AG08395 (cell line): ENCODE results near the gene SPOCK1.

Source experiments
- DNase-seq: peaks from one replicate; pipeline ENCODE4 v3.0.0; 2012; ENCODE audit warnings: mixed read lengths, low spot score

The SPOCK1 gene

DNA sequence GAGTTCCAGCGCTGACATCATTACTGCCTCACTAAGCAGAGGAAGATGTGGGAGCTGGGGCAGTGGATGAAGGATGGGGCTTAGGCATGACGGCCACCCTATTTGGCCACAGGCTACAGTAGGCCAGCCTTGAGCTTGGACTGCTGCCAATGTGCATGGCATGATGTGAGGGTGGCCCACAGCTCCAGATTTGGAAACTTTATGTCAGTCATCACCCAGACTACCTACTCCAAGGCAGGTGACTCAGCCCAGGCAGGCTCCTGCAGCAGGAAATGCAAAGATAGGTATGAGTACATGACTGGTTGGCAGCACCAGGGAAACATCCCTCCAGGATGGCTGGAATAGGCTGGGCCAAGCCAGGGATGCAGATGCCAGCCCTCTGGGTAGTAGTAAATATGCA is 303.6 kb downstream of the SPOCK1 start:
- DNase-seq = no peak

DNA sequence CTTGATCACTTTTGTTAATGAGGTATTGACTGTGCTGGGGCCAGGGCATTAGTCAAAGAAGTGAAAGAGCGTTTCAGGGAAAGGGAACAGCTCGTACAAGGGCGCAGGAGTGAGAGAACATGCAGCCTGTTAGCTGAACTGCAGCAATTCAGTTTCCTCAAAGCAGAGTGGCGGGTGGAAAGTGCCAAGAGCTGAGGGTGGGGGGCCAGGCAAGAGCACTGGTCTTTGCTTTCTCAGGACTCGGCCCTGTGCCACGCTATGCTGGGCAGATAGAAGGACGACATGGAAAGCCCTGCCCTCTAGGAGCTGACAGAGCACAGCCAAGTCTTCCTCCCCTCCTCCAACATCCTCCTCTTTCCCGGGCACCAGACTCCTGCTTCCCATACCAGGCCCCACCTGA is 304.8 kb downstream of the SPOCK1 start:
- DNase-seq = no peak

DNA sequence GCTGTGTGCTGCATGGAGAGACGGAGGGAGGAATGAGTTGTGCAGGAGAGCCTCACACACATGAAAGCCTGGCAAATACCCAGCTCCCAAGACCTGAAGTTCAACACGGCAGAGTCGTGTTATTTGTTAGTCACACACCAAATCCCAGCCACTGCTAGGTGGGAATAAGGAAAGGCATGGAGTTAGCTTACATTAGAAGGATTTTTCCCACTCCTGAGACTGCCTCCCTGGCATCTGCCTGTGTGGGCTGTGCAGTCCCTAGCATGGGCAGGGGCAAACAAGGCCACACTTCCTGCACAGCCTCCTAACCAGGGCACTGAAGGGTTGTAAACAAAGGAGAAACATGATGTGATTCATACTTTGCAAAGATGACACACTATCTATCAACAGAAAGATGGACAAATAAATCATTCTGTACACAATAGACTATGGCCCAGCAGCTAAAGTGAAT is 306.8 kb downstream of the SPOCK1 start:
- peak; percentile 11 for DNase-seq

DNA sequence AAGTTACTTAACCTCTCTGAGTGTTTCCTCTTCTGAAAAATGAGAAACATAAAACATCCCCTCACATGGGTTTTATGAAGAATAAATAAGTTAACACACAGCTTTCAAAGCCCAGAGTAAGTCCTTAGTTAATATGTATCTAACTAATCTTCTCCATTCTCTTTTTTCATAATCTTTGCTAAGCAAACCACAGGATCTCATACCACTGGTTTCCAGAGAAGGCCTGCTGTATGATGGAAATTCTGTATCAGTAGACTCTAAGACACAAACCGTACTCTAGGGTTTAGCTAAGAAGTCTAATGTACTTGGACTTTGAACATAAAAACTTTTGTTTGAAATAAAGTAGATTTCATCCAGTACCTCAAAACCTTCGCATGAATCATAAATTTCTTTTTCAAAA is 307.9 kb downstream of the SPOCK1 start:
- peak; percentile 24 for DNase-seq

DNA sequence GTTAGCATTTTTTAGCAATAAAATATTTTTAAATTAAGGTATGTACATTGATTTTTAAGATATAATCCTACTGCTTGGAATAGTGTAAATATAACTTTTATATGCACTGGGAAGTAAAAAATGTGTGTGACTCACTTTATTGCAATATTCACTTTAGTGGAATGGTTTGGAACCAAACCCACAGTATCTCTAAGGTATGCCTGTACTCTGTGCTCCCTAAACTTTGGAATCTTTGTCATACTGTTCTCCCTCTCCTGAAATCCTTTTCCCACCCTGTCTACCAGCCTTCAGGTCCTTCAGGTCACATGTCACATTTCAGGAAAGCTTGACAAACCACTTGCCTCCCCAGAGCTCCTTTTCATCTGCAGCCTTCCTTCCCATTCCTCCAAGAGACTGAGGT is 308.7 kb downstream of the SPOCK1 start:
- peak; percentile 44 for DNase-seq

DNA sequence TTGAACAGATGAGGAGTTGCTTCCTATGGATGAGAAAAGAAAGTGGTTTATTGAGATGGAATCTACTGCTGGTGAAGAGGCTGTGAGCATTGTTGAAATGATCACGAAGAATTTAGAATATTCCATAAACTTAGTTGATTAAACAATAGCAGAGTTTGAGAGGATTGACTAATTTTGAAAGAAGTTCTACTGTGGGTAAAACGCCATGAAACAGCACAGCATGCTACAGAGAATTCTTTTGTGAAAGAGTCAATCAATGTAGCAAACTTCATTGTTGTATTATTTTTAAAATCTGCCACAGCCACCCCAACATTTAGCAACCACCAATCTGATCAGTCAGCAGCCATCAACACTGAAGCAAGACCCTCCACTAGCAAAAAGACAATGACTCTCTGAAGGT is 309.1 kb downstream of the SPOCK1 start:
- DNase-seq = no peak

DNA sequence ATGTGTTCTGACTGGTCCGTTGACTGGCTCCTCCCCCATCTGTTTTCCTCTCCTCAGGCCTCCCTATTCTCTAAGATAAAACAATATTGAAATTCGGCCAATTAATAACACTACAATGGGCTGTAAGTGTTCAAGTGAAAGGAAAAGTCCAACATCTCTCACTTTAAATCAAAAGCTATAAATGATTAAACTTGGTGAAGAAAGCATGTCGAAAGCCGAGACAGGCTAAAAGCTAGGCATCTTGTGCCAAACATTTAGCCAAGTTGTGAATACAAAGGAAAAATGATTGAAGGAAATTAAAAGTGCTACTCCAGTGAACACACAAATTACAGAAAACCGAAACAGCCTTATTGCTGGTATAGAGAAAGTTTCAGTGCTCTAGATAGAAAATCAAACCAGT is 310.6 kb downstream of the SPOCK1 start:
- no peak for DNase-seq

DNA sequence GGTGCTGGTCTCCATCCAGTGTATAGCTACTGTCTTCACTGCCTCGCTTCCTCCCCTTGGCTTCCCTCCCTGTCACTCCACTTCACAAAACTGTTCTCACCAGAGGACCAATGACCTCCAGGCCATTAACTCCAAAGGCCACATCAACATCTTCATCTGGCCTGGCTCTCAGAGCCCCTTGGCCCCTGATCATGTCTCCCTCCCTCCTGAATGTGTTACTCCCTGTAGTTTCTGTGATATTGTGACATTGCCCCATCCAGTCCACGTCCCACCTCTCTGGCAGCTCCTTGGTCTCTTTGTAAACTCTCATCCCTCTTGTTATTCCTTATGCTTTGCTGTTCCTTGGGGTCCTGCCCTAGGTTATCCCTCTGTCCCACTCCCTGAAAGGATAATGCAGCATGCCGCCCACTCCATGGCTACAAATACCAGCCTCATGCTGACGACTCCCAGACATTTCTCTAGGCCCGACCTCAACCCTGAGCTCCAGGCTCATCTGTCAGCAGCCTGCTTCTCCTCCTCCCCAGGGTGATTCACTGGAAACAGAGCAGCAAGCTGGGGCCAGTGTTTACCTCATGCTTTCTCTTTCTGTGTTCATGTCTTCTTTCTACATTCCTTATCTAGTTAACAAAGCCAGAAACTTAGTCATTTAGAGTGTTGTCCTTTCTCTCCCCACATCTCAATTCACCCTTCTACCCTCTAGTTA is 312.2 kb downstream of the SPOCK1 start:
- DNase-seq = peak; percentile 94

DNA sequence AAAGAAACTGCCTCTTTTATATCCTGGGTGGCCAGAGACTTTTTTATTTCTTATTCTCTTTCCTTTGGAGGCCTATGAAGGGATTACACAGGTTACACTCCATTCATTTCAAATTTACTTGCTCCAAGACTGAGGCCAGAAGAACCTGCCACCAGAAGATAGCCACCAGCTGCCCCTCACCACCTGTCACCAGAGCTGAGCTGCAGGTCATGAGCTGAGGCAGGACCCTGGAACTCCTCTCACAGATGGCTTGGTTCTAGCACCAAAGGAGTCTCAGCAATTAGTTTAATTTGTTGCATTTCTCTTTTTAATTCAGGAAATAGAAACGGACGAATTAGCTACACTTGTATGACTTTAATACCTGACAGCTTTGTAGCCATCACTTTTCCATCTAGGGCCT is 313.9 kb downstream of the SPOCK1 start:
- DNase-seq = no peak

DNA sequence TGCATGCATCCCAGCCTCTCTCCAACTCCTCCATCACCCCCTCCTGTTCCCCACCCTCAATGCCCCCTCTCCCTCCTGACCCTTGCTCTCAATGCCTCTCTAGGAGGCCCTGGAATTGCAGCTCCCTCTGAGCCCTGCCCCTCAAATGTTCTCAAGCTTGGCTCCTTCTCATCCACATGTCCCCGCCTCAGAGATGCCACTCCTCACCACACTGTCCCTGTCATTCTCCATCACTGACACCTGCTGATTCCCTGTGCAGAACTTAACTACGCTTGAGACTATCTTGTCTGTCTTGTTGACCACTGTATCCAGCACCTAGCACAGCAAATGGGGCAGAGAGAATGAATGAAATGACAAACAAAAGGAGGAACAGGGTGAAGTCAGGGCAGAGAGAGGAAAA is 314.4 kb downstream of the SPOCK1 start:
- no peak for DNase-seq

DNA sequence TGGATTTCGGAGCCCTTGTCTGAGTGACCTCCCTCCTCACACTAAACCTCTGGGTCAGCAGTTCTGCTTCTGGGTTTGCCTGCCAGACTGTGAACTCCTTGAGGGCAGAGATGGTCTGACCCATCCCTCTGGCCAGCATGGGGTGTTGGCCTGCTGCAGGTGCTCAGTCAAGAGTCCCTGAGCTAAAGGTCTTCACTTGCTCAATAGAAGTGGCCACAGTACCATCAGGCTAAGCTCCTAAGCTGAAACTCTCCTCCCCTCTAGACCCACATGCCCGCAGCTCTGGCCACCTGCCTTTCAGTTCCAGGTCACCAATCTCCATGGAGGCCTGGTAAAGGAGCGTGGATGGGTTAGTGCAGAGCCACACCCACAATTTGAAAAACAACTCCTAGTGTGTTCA is 316.6 kb downstream of the SPOCK1 start:
- no peak for DNase-seq

DNA sequence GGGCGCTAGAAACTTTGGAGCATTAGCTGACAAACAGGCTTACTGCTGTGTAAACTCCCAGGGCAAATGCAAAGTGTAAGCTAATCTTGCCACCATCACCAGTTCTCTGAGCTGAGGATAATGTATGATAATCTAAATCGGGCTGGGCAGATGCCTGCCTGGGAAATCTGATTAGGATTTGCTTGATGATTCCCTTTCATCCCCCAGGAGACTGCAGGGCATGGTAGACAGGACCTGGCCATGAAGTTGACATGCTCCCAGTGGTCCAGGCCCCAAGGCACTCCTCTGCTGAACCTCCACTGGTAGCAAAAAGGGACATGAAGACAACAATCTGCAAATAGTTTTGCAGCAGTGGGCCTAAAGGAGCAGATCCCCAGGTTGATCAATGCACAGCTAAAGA is 317.5 kb downstream of the SPOCK1 start:
- no peak for DNase-seq

DNA sequence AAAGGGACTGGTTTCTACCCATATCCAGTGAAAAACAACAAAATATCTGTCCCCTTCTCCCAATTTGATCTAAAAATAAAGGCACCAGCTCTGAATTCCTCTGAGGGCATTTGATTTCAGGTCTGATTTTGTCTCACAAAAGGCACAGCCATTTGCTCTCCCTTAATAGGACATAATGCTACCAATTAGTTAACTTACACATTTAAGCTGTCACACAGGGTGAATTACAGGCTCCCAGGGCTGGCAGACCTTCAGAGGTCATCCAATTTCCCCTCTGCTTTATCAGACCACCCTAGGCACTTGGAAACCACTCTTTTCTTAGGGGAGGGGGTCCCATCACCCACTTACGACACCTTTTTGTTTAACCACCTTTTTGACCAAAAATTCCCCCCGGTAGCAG is 319.9 kb downstream of the SPOCK1 start:
- DNase-seq = no peak

DNA sequence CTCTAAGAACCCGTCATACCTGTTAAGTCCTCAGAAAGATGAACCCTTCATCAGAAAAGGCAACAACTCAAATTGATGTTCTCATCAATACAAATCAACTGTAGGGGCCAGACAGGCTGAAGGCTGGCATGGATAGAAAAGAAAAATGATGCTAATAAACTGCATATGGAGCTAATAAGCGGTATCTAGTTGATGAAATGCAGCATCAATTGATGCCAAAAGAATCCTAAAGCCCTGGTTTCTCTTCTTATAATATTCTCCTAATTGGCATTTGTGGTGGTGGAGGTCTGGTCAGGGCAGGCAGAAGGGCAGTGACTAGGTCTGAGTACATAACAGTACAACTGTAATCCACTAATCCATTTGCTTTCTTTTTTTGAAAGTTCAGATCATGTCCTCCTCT is 322.5 kb downstream of the SPOCK1 start:
- DNase-seq = no peak

DNA sequence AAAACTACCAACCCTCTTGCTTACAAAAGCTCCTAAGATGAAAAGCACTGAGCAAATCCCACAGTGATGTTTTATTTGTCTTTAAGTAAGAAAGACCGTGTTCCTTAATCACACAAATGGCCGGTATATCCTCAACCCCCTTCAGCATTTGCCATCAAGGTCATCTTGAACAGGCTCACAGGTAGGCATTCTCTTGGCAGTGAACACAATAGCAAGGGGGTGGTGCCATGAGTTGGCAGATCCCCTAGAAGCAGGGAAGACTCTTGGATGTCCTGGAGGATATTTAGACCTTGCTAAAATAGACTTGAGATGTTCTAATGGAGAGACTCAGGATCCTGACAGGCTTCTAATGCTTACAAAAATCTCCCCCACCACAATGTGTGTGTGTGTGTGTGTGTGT is 323.0 kb downstream of the SPOCK1 start:
- no peak for DNase-seq

DNA sequence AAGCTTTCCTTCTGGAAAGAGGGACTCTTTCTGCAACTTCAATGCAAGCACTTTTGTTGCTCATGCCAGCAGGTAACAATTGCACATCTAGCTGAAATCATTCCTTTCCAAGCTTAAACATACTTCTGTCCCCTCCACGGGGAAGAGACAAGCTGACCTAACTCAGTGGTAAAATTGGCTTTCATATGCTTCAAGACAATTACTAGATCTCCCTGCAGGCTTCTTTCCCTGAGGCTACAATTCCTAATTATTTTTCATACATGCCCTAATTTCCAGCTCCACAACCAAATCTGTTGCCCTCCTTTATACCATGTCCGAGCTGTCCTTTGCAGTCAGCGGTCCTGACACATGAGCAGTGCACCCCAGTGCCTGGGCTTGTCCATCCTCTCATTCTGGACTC is 324.9 kb downstream of the SPOCK1 start:
- no peak for DNase-seq

DNA sequence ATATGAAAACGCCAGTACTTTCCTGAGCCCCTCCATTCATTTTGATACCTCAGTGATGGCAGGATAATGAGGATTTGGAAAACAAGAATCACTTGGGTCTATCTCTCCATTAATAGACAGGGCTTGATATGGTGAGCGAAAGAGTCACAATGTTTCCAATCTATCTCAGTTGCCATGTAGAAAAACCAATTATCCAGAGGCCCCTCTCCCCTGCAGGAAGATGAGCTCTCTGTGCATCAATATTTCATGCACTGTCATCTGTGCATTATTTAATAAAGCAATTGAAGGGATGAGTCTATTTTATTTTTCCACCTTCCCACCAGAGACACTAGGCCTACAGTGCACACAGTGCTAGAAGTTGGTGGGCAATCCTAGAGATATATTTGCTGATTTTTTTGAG is 326.9 kb downstream of the SPOCK1 start:
- no peak for DNase-seq

DNA sequence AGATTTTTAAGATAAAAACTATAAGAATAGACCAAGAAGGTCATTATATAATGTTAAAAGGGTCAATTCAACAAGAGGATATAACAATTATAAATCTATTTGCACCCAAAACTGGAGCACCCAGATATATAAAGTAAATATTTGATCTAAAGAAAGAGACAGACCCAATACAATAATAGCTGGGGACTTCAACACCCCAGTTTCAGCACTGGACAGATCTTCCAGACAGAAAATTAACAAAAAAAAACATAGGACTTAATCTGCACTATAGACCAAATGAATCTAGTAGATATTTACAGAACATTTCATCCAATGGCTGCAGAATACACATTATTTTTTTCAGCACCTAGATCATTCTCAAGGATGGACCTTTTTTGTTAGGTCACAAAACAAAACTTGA is 331.9 kb downstream of the SPOCK1 start:
- no peak for DNase-seq

DNA sequence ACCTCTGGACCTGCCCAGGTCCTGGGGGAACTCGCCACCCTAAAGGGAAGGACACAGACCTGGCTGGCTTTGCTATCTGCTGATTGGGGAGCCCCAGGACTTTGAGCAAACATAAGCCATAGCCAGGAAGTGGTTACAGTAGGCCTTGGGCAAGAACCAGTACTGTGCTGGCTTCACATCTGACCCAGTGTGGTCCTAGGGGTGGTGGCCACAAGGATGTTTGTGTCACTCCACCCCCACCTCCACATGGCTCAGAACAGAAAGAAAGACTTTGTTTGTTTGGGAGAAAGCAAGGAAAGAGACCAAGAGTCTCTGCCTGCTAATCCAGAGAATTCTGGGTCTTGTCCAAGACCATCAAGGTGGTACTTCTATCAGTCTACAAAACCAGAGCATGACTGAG is 334.2 kb downstream of the SPOCK1 start:
- no peak for DNase-seq

DNA sequence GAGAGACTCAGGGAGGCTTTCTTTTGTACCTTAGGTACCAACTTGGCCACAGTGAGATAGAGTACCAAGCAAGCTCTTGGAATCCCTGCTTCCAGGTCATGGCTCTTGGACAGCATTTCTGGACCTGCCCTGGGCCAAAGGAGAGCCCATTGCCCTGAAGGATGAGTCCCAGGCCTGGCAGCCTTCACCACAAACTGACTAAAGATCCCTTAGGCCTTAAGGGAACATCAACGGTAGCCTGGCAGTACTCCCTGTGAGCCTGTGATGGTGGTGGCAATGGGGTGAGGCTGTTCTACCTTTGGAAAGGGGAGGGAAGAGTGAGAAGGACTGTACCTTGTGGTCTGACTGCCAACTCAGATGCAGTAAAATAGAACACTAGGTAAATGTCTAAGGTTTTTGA is 334.6 kb downstream of the SPOCK1 start:
- no peak for DNase-seq

DNA sequence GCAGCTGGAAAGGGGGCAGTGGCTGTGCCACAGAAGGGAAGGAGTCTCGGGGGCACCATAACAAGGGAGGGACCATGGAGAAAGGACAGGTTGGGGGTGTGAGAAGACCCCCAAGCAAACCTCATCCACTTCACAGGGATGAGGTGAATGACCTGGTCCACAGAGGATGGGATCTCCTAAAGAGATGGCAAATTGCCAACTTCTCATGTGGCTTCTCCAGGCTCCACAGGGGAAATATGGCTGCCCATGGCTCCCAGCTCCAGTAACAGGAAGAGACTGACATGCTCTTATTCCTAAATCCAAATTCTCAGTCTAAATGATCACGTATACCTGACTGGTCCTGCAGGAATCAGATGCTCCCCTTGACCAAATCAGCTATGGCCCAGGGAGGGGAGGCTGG is 340.4 kb downstream of the SPOCK1 start:
- DNase-seq = no peak

DNA sequence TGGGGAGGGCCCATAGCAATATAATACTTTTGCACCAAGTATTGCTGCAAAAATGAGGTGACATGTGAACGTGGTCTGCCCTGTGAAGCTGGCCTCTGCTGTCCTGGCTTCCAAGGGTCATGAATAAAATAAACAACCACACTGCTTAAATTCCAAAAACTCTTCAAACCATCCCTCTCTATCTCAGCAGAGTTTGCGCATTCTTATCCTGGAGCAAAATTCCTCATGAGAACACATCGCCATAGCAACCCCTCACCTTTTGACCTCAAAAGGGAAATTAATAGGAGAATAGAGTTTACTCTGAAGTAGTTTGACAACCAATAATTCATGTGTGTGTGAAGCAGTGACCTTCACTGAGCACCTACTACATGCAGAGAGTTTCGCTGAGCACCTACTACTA is 342.9 kb downstream of the SPOCK1 start:
- DNase-seq = no peak

DNA sequence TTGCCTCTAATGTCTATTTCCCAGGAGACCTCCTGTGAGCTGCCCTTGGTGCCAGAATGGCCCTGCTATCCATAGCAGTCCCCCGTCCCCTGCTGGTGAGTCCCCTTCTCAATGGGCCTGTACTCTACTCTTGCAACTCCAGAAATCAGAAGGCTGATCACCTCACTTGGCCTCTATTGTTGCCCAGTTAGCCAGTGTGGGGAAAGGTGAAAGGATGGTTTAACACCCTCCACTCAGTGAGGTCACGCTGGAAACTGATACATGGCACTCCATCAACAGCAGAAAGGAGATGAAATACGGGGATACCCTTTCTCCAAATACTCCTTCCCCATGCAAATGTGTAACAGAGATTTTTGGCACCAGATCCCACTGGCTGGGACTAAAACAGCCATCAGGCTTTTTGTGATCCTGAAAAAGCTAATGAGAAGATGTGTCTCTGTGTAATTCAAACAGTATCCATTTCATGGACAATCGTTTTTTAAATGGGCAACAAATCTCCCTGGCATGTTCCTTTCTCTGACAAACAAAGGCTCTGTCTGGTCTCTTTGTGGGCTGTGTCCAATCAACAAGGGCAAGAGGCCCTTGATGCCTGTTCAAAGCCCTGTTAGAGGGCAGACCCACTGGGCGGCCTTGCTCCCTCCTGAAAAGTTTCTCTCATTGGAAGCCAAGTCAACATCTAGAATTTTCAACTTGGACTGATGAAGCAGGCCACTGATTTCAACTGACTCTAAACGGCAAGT is 343.7 kb downstream of the SPOCK1 start:
- no peak for DNase-seq

DNA sequence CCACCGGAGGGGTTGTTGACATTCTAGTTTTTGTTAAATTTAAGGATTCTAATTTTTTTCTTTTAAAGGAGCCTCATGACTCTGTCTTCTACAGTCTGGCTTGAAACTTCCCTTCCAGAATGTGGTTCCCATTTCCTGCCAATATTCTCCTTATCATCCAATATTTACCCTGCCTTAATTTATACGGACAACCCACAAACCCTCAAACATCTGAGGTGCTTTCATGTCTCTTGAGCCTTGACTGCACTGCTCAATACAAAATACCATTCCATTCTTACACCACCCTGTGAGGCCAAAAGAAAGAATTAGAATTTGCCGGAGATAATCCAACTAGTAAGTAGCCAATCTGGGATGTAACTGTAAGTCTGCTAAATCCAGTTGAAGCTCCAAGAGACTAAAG is 346.5 kb downstream of the SPOCK1 start:
- no peak for DNase-seq
